Mesenchymal stem cell (in vitro differentiated cells and primary cell): ENCODE data around the gene SP3.

Source experiments
- DNase-seq: peaks from one replicate; pipeline ENCODE4 v3.0.0-alpha.2; 2013
- H2AFZ ChIP-seq: one replicate; pipeline ENCODE4 v1.6.1; 2013; ENCODE audit warnings: low read depth, mild to moderate bottlenecking, control low read depth, inconsistent platforms, low read length, moderate library complexity
- H2AK5ac ChIP-seq: 2 replicates; pipeline ENCODE4 v1.6.1; 2013; ENCODE audit warnings: low read length, moderate library complexity, mild to moderate bottlenecking, inconsistent platforms; ENCODE audit not compliant: severe bottlenecking
- H2BK120ac ChIP-seq: one replicate; pipeline ENCODE4 v1.6.1; 2013; ENCODE audit warnings: low read depth, mild to moderate bottlenecking, inconsistent platforms, low read length, moderate library complexity
- H2BK12ac ChIP-seq, 2 experiments: one replicate each; pipeline ENCODE4 v1.6.1; 2013; ENCODE audit warnings: inconsistent platforms in 2 of 2, low read length in 2 of 2, mild to moderate bottlenecking in 2 of 2, moderate library complexity in 2 of 2, control low read depth in 1 of 2
- H2BK15ac ChIP-seq: one replicate; pipeline ENCODE4 v1.6.1; 2013; ENCODE audit warnings: mild to moderate bottlenecking, low read depth, inconsistent platforms; ENCODE audit not compliant: poor library complexity, severe bottlenecking
- H2BK5ac ChIP-seq: 2 replicates; pipeline ENCODE4 v1.6.1; 2013; ENCODE audit warnings: low read depth, mild to moderate bottlenecking, low read length, control low read depth, inconsistent platforms; ENCODE audit not compliant: poor library complexity, severe bottlenecking
- H3K14ac ChIP-seq, 2 experiments: one replicate each; pipeline ENCODE4 v1.6.1; 2013; ENCODE audit warnings: inconsistent platforms in 2 of 2, low read length in 2 of 2, control low read depth in 1 of 2, mild to moderate bottlenecking in 1 of 2, moderate library complexity in 1 of 2
- H3K18ac ChIP-seq, 2 experiments: one replicate each; pipeline ENCODE4 v1.6.1; 2013; ENCODE audit warnings: inconsistent platforms in 2 of 2, low read length in 2 of 2, control low read depth in 1 of 2, low read depth in 1 of 2, mild to moderate bottlenecking in 1 of 2
- H3K23ac ChIP-seq, 2 experiments: one replicate each; pipeline ENCODE4 v1.6.1; 2013; ENCODE audit warnings: inconsistent platforms in 2 of 2, low read length in 2 of 2, mild to moderate bottlenecking in 2 of 2, moderate library complexity in 2 of 2, control low read depth in 1 of 2
- H3K27ac ChIP-seq: 2 replicates; pipeline ENCODE4 v1.5.1; 2013; ENCODE audit warnings: mild to moderate bottlenecking, moderate library complexity, low read length, control low read depth, inconsistent platforms; ENCODE audit not compliant: poor library complexity, severe bottlenecking
- H3K27me3 ChIP-seq, 2 experiments: 2 replicates each; pipeline versions ENCODE4 v1.6.1 to v1.7.0; 2013; ENCODE audit warnings: low read length in 2 of 2, mild to moderate bottlenecking in 2 of 2, moderate library complexity in 2 of 2, control low read depth in 1 of 2, inconsistent platforms in 1 of 2; ENCODE audit not compliant: control insufficient read depth in 1 of 2, insufficient read depth in 1 of 2
- H3K36me3 ChIP-seq, 2 experiments: 2 replicates each; pipeline versions ENCODE4 v1.6.1 to v1.7.0; 2013; ENCODE audit warnings: low read length in 2 of 2, control low read depth in 1 of 2, inconsistent platforms in 1 of 2, low read depth in 1 of 2, mild to moderate bottlenecking in 1 of 2; ENCODE audit not compliant: insufficient read depth in 2 of 2, control insufficient read depth in 1 of 2
- H3K4ac ChIP-seq, 2 experiments: one replicate each; pipeline ENCODE4 v1.6.1; 2013; ENCODE audit warnings: inconsistent platforms in 2 of 2, low read length in 2 of 2, mild to moderate bottlenecking in 2 of 2, moderate library complexity in 2 of 2, control low read depth in 1 of 2, low read depth in 1 of 2
- H3K4me1 ChIP-seq: 2 replicates; pipeline ENCODE4 v1.6.1; 2013; ENCODE audit warnings: low read depth, low read length, control low read depth; ENCODE audit not compliant: control insufficient read depth, insufficient read depth
- H3K4me2 ChIP-seq: 2 replicates; pipeline ENCODE4 v1.6.1; 2013; ENCODE audit warnings: low read length, mild to moderate bottlenecking, inconsistent platforms; ENCODE audit not compliant: poor library complexity, severe bottlenecking
- H3K4me3 ChIP-seq, 2 experiments: 2 replicates each; pipeline versions ENCODE4 v1.5.1 to v1.7.0; 2013; ENCODE audit warnings: low read length in 2 of 2, mild to moderate bottlenecking in 2 of 2, control low read depth in 1 of 2, low read depth in 1 of 2; ENCODE audit not compliant: insufficient read depth in 1 of 2
- H3K79me1 ChIP-seq: replicated peaks from 2 replicates; pipeline ENCODE4 v1.6.1; 2013; ENCODE audit warnings: mild to moderate bottlenecking, control low read depth, low read length, inconsistent platforms; ENCODE audit not compliant: poor library complexity, severe bottlenecking
- H3K9ac ChIP-seq: 2 replicates; pipeline ENCODE4 v1.7.0; 2013; ENCODE audit warnings: mild to moderate bottlenecking, low read length, moderate library complexity
- H3K9me3 ChIP-seq: 2 replicates; pipeline ENCODE4 v1.7.0; 2013; ENCODE audit warnings: mild to moderate bottlenecking, low read length; ENCODE audit not compliant: control insufficient read depth
- H4K8ac ChIP-seq: one replicate; pipeline ENCODE4 v1.6.1; 2013; ENCODE audit warnings: inconsistent platforms, mild to moderate bottlenecking, low read length, moderate library complexity
- H4K91ac ChIP-seq: one replicate; pipeline ENCODE4 v1.6.1; 2013; ENCODE audit warnings: mild to moderate bottlenecking, low read length, inconsistent platforms
- WGBS: methylation state at CpG from one replicate; pipeline ENCODE4 v1.1.7; 2013; ENCODE audit warnings: mixed read lengths; 5-methylcytosine and 5-hydroxymethylcytosine counted together

Gene SP3

GRCh38 chr2:174003720-174004695 lies 38.8 kb upstream of the SP3 start:
- H2BK5ac ChIP-seq, result no peak overlapping the region
- H3K4me3 ChIP-seq, result no peak overlapping the region
- no peak overlapping the region for H3K4me2 ChIP-seq
- H2BK15ac ChIP-seq, result no peak overlapping the region
- DNase-seq, result no peak
- no peak overlapping the region for H3K23ac ChIP-seq
- H4K91ac ChIP-seq, result no peak overlapping the region
- no peak overlapping the region for H3K4ac ChIP-seq
- H3K18ac ChIP-seq, result no peak overlapping the region
- peaks cover 2% of the 10 kb centered on the region for H3K4me1 ChIP-seq
- no peak overlapping the region for H2BK12ac ChIP-seq
- H4K8ac ChIP-seq, result no peak overlapping the region
- H3K9ac ChIP-seq, result peak overlapping the region; percentile 65
- no peak overlapping the region for H2BK120ac ChIP-seq
- WGBS, result 92% methylated on average over 10 of the region's 13 CpGs
- no peak overlapping the region for H3K14ac ChIP-seq
- no peaks in the 10 kb centered on the region for H3K9me3 ChIP-seq
- H3K27me3 ChIP-seq, result no peaks in the 10 kb centered on the region
- no peaks in the 10 kb centered on the region for H3K36me3 ChIP-seq
- H3K79me1 ChIP-seq, result no peaks in the 10 kb centered on the region
- H2AFZ ChIP-seq, result no peak overlapping the region
- H3K27ac ChIP-seq, result no peak overlapping the region
- H2AK5ac ChIP-seq, result no peak overlapping the region

GRCh38 chr2:174002679-174003078 lies 37.5 kb upstream of the SP3 start:
- H3K4ac ChIP-seq, result no peak overlapping the region
- H3K23ac ChIP-seq, result no peak overlapping the region
- H2AFZ ChIP-seq, result no peak overlapping the region
- no peak overlapping the region for H2BK12ac ChIP-seq
- 95% methylated on average over 4 of the region's 5 CpGs for WGBS
- no peaks in the 10 kb centered on the region for H3K79me1 ChIP-seq
- H3K9ac ChIP-seq, result no peak overlapping the region
- no peak overlapping the region for H4K8ac ChIP-seq
- no peak overlapping the region for H3K4me2 ChIP-seq
- H3K9me3 ChIP-seq, result no peaks in the 10 kb centered on the region
- H3K4me3 ChIP-seq, result no peak overlapping the region
- no peaks in the 10 kb centered on the region for H3K36me3 ChIP-seq
- no peak overlapping the region for H3K27ac ChIP-seq
- no peak overlapping the region for H2AK5ac ChIP-seq
- H2BK120ac ChIP-seq, result no peak overlapping the region
- H2BK5ac ChIP-seq, result no peak overlapping the region
- H4K91ac ChIP-seq, result no peak overlapping the region
- no peak overlapping the region for H3K14ac ChIP-seq
- H3K27me3 ChIP-seq, result no peaks in the 10 kb centered on the region
- peaks cover 4% of the 10 kb centered on the region for H3K4me1 ChIP-seq
- H3K18ac ChIP-seq, result no peak overlapping the region
- DNase-seq, result no peak
- no peak overlapping the region for H2BK15ac ChIP-seq

DNA sequence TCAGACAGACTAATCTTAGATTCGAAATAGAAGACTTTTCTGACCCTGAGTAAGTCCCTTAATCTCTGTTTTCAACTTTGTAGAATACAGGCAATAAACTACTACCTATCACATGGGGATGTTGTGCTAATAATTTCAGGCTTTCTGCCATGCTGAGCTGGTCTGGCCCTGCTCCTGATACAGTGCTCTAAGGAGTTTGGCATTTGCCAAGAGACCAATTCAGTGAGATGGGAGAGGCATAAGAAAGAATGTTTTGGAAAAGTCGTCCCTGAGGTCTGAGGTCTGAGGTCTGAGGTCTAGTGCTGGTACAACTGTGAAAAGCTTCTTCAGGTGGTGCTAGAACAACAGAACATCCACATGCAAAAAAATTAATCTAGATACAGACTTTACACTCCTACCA lies 35.9 kb upstream of the SP3 start:
- no peak overlapping the region for H4K8ac ChIP-seq
- no peaks in the 10 kb centered on the region for H3K79me1 ChIP-seq
- H4K91ac ChIP-seq, result no peak overlapping the region
- no peak overlapping the region for H2BK12ac ChIP-seq
- H2AK5ac ChIP-seq, result no peak overlapping the region
- H3K18ac ChIP-seq, result no peak overlapping the region
- peaks cover 4% of the 10 kb centered on the region for H3K4me1 ChIP-seq
- no peak overlapping the region for H3K23ac ChIP-seq
- no peak overlapping the region for H3K4me2 ChIP-seq
- no peak overlapping the region for H3K9ac ChIP-seq
- no peak overlapping the region for H3K14ac ChIP-seq
- no peak for DNase-seq
- no peak overlapping the region for H2AFZ ChIP-seq
- WGBS, result 86% methylated on average over 1 of the region's 2 CpGs
- H3K27ac ChIP-seq, result no peak overlapping the region
- no peak overlapping the region for H2BK120ac ChIP-seq
- H2BK5ac ChIP-seq, result no peak overlapping the region
- no peak overlapping the region for H2BK15ac ChIP-seq
- H3K9me3 ChIP-seq, result no peaks in the 10 kb centered on the region
- no peaks in the 10 kb centered on the region for H3K27me3 ChIP-seq
- no peaks in the 10 kb centered on the region for H3K36me3 ChIP-seq
- no peak overlapping the region for H3K4ac ChIP-seq
- H3K4me3 ChIP-seq, result no peak overlapping the region

GRCh38 chr2:173999724-174000123 lies 34.6 kb upstream of the SP3 start:
- H2BK15ac ChIP-seq, result no peak overlapping the region
- no peak overlapping the region for H4K8ac ChIP-seq
- H3K9me3 ChIP-seq, result no peaks in the 10 kb centered on the region
- no peak overlapping the region for H3K4me2 ChIP-seq
- no peak overlapping the region for H3K18ac ChIP-seq
- H2AFZ ChIP-seq, result no peak overlapping the region
- WGBS, result 77% methylated on average over 2 of the region's 2 CpGs
- H2BK12ac ChIP-seq, result no peak overlapping the region
- H3K79me1 ChIP-seq, result no peaks in the 10 kb centered on the region
- H3K9ac ChIP-seq, result no peak overlapping the region
- H3K27ac ChIP-seq, result no peak overlapping the region
- no peak overlapping the region for H3K4ac ChIP-seq
- no peaks in the 10 kb centered on the region for H3K36me3 ChIP-seq
- no peak overlapping the region for H2AK5ac ChIP-seq
- no peak overlapping the region for H2BK5ac ChIP-seq
- H3K4me3 ChIP-seq, result no peak overlapping the region
- DNase-seq, result no peak
- H3K23ac ChIP-seq, result no peak overlapping the region
- H4K91ac ChIP-seq, result no peak overlapping the region
- peaks cover 4% of the 10 kb centered on the region for H3K4me1 ChIP-seq
- peaks cover 0 to 2% of the 10 kb centered on the region in 2 experiments for H3K27me3 ChIP-seq
- H3K14ac ChIP-seq, result no peak overlapping the region
- H2BK120ac ChIP-seq, result no peak overlapping the region
